Right cardiac atrium (tissue), 5 donors: ENCODE measurements around the gene MRTFA. TPM values are rescaled to one million over a fixed set of nuclear protein-coding genes. Genes with fewer than 3 reads are reported as not detected.
A peak's percentile ranks its signal among the peaks of the same experiment; 100 is the strongest.

Experiments used
- ATAC-seq, 2 donors: fragments of 200-7000 bp; cut with Tn5 transposase; one replicate each; pipeline versions ENCODE4 v1.8.0 to v1.9.1; 2020; ENCODE audit warnings: moderate library complexity in 2 of 2, mild to moderate bottlenecking in 1 of 2
- DNase-seq, 3 donors: peaks; one replicate each; pipeline ENCODE4 v3.0.0-alpha.2; 2020
- H3K27ac ChIP-seq: one replicate; pipeline ENCODE4 v1.5.1; 2013; ENCODE audit warnings: mild to moderate bottlenecking, low read length, control low read depth, moderate library complexity
- H3K27me3 ChIP-seq: one replicate; pipeline ENCODE4 v1.6.1; 2013; ENCODE audit not compliant: control insufficient read depth, insufficient read depth
- H3K4me1 ChIP-seq: one replicate; pipeline ENCODE4 v1.6.1; 2013; ENCODE audit warnings: low read length; ENCODE audit not compliant: control insufficient read depth, insufficient read depth
- H3K4me3 ChIP-seq: one replicate; pipeline ENCODE4 v1.5.1; 2013; ENCODE audit warnings: low read length, control low read depth
- H3K9me3 ChIP-seq: one replicate; pipeline ENCODE4 v1.6.1; 2013; ENCODE audit warnings: low read length; ENCODE audit not compliant: control insufficient read depth
- WGBS: extraction: QIAGEN DNeasy Blood & Tissue Kit; methylation state at CpG from one replicate; pipeline ENCODE4 v1.1.7; 2013; 5-methylcytosine and 5-hydroxymethylcytosine counted together
- intact Hi-C, 4 donors: fragments of 100-400 bp; cut with DNase I; formaldehyde crosslinking; loops; one replicate each; pipeline versions ENCODE4 v1.11.0 to v1.14.0; 2022 to 2023
- polyA plus RNA-seq: library from polyadenylated mRNA; stranded (reverse); fragments of 200-250 nt; gene quantifications from one replicate; pipeline ENCODE4 v1.2.3, GENCODE V29; 2013
- total RNA-seq, 4 donors: library from RNA; stranded (reverse); fragmentation: NEBNext Ultra II Directional; extraction: Animal tissue kit (Norgen Biotek cat#: 25700); gene quantifications; one replicate each; pipeline ENCODE4 v1.2.1, GENCODE V29; 2021
- donor health status: healthy with polysubstance abuse.
- donor health status: DM: no; HTN: yes; CAD: no.
- donor health status: DM: no; HTN: no; CAD: no.
- donor health status: DM: no; HTN: yes; CAD: no; lungs with severe emphysema.
- donor health status: DM: yes; HTN: yes; CAD: no.

The MRTFA gene
- total and polyA plus RNA-seq, 5 donors = 22.2 to 40.2 (median 31.6) TPM

GRCh38 chr22:40423310-40423688, 213.2 kb downstream of the MRTFA start:
- Histone ChIP-seq H3K27ac (no peak overlapping the region), H3K9me3 (no peaks in the 10 kb centered on the region), H3K4me3 (no peak overlapping the region), H3K27me3 (no peaks in the 10 kb centered on the region), H3K4me1 (peaks cover 4% of the 10 kb centered on the region)
- DNase-seq = no peak
- WGBS = 67% methylated on average over 5 of the region's 5 CpGs
- intact Hi-C loops = no loop called here
- no peak for ATAC-seq

DNA sequence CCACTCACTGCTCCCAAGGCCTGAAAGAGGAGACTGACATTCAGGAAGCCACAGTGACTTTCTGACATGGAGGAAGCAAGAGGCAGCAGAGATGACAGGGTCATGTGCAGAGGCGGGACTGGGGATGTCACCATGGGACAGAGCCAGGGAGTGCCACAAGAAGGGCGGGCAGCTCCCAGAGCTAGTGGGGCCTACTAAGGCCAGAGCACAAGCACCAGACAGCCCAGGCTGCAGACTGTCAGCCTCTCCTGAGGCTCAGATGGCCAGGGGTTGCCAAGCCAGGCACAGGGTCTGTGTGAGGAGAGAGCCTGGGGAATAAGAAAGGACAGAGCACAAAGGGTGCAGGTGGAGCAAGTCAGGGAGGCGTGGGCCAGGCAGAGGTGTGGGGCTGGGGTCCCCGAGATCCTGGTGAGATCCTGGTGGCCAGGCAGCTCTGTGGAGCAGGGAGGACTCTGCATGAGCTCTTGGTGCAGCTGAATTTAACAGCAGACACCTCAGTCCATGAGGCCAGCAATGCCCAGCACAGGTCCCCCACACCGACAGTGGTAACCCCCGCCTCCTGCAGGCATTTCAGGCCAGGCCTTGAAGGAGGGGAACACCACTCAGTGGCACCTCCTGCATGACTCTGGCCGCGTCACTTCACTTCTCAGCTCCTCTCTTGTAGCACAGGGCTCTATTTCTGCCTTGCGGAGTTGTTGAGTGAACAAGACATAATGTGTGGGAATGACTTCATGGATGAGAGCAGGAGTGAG, 213.8 kb downstream of the MRTFA start:
- DNase-seq (peak in 1 of 3 donors; percentile 64), ATAC-seq (peak; percentile 25 to 29)
- intact Hi-C loops = no loop called here
- H3K27ac ChIP-seq = no peak overlapping the region
- H3K4me3 ChIP-seq = no peak overlapping the region
- peaks cover 4% of the 10 kb centered on the region for H3K4me1 ChIP-seq
- no peaks in the 10 kb centered on the region for H3K9me3 ChIP-seq
- 84% methylated on average over 9 of the region's 9 CpGs for WGBS
- no peaks in the 10 kb centered on the region for H3K27me3 ChIP-seq

GRCh38 chr22:40421941-40422340, 214.6 kb downstream of the MRTFA start:
- no peaks in the 10 kb centered on the region for H3K9me3 ChIP-seq
- WGBS = 95% methylated on average over 1 of the region's 1 CpG
- no peak overlapping the region for H3K27ac ChIP-seq
- H3K27me3 ChIP-seq = no peaks in the 10 kb centered on the region
- no peak overlapping the region for H3K4me3 ChIP-seq
- peak in 1 of 3 donors; percentile 14 for DNase-seq
- intact Hi-C loops = no loop called here
- peaks cover 4% of the 10 kb centered on the region for H3K4me1 ChIP-seq
- no peak for ATAC-seq

GRCh38 chr22:40421082-40421350, 215.5 kb downstream of the MRTFA start:
- Histone ChIP-seq H3K4me1 (peaks cover 4% of the 10 kb centered on the region), H3K4me3 (no peak overlapping the region), H3K9me3 (no peaks in the 10 kb centered on the region), H3K27me3 (no peaks in the 10 kb centered on the region), H3K27ac (no peak overlapping the region)
- 88% methylated on average over 4 of the region's 4 CpGs for WGBS
- DNase-seq (peak in 1 of 3 donors; percentile 25), ATAC-seq (no peak)
- intact Hi-C loops = no loop called here

DNA sequence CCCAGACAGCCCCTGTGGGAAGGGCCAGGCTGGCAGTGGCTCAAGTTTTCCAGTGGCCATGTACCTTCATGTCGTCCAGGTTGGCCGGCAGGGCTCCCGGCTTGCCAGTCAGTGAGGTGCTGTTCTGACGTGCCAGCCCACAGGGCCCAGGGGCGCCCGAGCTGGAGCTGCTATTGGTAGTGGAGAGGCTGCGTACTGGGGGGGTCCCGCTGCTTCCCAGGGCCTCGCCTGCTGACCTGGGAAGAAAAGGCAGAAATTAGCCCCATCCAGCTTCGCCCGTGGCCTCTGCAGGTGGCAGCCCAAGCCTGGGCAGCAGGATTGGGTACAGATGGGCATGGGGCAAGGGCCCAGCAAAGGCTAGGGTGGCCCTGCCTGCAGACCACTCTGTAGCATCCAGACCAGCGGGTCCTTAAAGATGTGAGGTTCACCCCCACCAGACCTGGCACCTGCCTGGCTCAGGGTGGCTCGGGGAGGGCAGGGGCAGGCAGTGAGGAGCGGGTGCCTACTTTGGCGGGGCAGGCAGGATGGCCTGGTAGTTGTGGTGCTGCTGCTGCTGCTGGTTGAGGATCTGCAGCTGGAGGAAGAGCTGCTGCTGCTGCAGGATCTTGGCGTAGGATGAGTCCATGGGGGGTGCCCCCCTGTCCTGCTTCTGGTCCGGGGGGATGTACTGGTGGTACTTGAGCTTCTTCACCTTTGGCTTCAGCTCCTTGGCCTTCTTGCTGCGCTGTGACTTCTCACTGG, 216.0 kb downstream of the MRTFA start:
- intact Hi-C loops = no loop called here

GRCh38 chr22:40419718-40420117, 216.8 kb downstream of the MRTFA start:
- ATAC-seq (no peak), DNase-seq (peak in 1 of 3 donors; percentile 39)
- Histone ChIP-seq H3K4me3 (no peak overlapping the region), H3K9me3 (no peaks in the 10 kb centered on the region), H3K27me3 (no peaks in the 10 kb centered on the region), H3K27ac (no peak overlapping the region), H3K4me1 (peaks cover 4% of the 10 kb centered on the region)
- 84% methylated on average over 8 of the region's 8 CpGs for WGBS
- intact Hi-C loops = no loop called here

More for the DNA sequence above, 216.0 kb downstream of the MRTFA start:
- H3K4me1 ChIP-seq = peaks cover 4% of the 10 kb centered on the region
- no peaks in the 10 kb centered on the region for H3K27me3 ChIP-seq
- H3K9me3 ChIP-seq = no peaks in the 10 kb centered on the region
- 94% methylated on average over 18 of the region's 18 CpGs for WGBS
- H3K4me3 ChIP-seq = no peak overlapping the region
- ATAC-seq = no peak
- DNase-seq = peak in 2 of 3 donors; percentile 51 to 61
- no peak overlapping the region for H3K27ac ChIP-seq

GRCh38 chr22:40418366-40419201, 217.9 kb downstream of the MRTFA start:
- no peaks in the 10 kb centered on the region for H3K9me3 ChIP-seq
- H3K4me1 ChIP-seq = no peaks in the 10 kb centered on the region
- DNase-seq (peak; percentile 44 to 76 (median 74)), ATAC-seq (no peak)
- WGBS = 74% methylated on average over 42 of the region's 42 CpGs
- intact Hi-C loops = no loop called here
- no peaks in the 10 kb centered on the region for H3K27me3 ChIP-seq
- no peak overlapping the region for H3K4me3 ChIP-seq
- no peak overlapping the region for H3K27ac ChIP-seq

GRCh38 chr22:40417881-40418280, 218.6 kb downstream of the MRTFA start:
- Histone ChIP-seq H3K9me3 (no peaks in the 10 kb centered on the region), H3K4me1 (no peaks in the 10 kb centered on the region), H3K4me3 (no peak overlapping the region), H3K27ac (no peak overlapping the region), H3K27me3 (no peaks in the 10 kb centered on the region)
- 93% methylated on average over 5 of the region's 5 CpGs for WGBS
- peak in 2 of 3 donors; percentile 42 to 45 for DNase-seq
- ATAC-seq = no peak
- intact Hi-C loops = no loop called here

- Histone ChIP-seq H3K27ac (no peak overlapping the region), H3K4me3 (no peak overlapping the region), H3K4me1 (no peaks in the 10 kb centered on the region), H3K9me3 (no peaks in the 10 kb centered on the region), H3K27me3 (no peaks in the 10 kb centered on the region)
- 92% methylated on average over 8 of the region's 8 CpGs for WGBS
- DNase-seq = peak in 1 of 3 donors; percentile 44
- ATAC-seq = no peak
- intact Hi-C loops = no loop called here
Measured at GRCh38 chr22:40417041-40417440, 219.5 kb downstream of the MRTFA start.

- H3K4me3 ChIP-seq = no peak overlapping the region
- no peak overlapping the region for H3K27ac ChIP-seq
- WGBS = 90% methylated on average over 11 of the region's 11 CpGs
- H3K4me1 ChIP-seq = no peaks in the 10 kb centered on the region
- DNase-seq (no peak), ATAC-seq (no peak)
- H3K9me3 ChIP-seq = no peaks in the 10 kb centered on the region
- intact Hi-C loops = no loop called here
- H3K27me3 ChIP-seq = no peaks in the 10 kb centered on the region
Measured at GRCh38 chr22:40416636-40417035, 219.9 kb downstream of the MRTFA start.

DNA sequence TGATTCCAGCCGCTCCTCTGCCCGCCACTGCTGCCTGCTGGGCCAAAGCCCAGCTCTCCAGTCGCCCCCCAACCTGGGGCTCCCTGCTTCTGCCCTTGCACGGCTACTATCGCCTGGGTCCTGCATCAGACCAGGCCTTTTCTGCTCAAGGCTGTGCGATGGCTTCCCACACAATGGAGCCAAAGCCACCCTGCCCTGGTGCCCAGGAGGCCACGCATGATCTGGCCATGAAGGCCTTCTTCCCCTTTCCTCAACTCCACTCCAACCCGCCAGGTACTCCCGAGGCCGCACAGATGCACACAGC, 220.3 kb downstream of the MRTFA start:
- Histone ChIP-seq H3K4me1 (no peaks in the 10 kb centered on the region), H3K27me3 (no peaks in the 10 kb centered on the region), H3K27ac (no peak overlapping the region), H3K9me3 (no peaks in the 10 kb centered on the region), H3K4me3 (no peak overlapping the region)
- intact Hi-C loops = no loop called here
- DNase-seq = peak in 1 of 3 donors; percentile 45
- no peak for ATAC-seq
- 94% methylated on average over 10 of the region's 10 CpGs for WGBS
